HG03103 (cell line): ENCODE data around the gene CCT8.
"Not testable (repeated sequence)": the region's sequence is repeated elsewhere in the genome, so short reads cannot be mapped to it uniquely, and the experiment has no call there.

Experiments
- ATAC-seq: cut with Tn5 transposase; IDR thresholded peaks from one replicate; pipeline ENCODE4 v1.9.1; 2021; ENCODE audit warnings: low read depth; ENCODE audit not compliant: unreplicated experiment

The CCT8 gene

DNA sequence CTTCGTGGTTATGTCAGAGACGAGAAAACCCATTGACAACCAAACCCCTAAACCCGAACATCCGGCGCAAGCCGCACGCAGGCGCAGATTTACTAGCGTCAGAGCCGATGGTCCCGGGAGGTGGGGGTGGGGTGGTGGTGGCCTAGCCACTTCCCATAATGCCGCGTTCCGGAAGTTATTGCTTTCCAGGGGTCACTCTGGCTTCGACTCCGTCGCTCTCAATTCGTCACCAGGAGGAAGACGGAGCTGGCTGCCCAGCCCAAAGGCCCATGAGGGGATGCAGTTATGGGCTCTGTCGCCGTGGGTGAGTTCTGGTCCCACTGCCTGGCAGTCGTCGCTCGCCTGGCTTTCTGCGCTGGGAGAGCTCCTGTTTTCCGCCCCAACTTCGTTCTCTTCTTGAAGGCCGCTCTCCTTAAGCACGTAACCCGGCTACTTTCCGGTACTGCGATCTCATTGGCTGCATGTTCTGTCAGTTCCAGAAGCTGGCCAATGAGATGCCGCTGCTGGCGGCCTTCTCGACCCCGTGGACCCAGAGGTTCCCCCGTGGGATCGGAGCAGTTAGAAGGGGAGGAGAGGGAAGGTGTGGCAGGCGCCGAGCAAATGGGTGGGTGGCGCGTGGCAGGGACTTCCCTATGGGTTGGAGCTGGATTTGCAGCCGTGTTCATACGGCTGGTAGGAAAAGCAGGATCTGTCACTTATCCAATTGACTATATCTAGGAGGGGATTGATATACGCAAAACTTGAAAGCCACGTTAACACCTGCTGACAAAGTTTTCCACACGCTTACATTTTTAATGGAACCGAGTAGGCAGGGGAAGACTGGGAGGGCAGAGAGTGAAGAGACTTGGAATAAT lies 48.7 kb downstream of the CCT8 start, which contains the start of gene USP16:
USP16 (plus strand) TSS at position 195 of the 854 bp plus-strand sequence. CDS start 3,246 bp downstream, outside the sequence.
- peak; percentile 96 for ATAC-seq

DNA sequence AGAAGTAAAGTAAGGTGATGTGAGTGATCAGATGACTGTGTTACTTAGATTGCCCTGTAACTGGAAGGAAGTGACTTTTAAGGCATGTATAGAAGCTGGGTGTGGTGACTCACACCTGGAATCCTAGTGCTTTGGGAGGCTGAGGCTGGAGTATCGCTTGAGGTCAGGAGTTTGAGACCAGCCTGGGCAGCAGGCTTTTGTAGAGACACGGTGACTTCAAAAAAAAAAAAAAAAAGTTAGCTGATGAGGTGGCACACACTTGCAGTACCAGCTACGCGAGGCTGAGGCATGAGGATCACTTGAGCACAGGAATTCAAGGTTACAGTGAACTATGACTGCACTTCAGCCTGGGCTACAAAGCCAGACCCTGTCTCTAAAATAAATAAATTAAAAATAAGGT lies 51.3 kb downstream of the CCT8 start:
- ATAC-seq, result no peak

DNA sequence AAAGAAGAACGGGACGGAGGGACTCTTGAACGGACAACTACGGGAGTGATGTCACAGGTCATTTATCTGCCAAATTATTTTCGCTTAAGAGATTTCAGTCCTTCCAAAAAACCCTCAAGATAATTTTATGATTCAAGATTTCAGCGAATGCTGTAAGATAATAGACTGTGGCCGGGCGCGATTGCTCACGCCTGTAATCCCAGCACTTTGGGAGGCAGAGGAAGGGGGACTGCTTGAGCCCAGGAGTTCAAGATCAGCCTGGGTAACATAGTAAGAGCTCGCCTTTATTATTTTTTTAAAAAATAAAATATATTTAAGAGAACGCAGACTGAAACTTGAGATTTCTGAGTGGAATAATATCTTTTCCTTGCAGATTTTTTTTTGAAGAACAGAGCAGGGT lies 54.9 kb downstream of the CCT8 start:
- ATAC-seq, result peak; percentile 5

DNA sequence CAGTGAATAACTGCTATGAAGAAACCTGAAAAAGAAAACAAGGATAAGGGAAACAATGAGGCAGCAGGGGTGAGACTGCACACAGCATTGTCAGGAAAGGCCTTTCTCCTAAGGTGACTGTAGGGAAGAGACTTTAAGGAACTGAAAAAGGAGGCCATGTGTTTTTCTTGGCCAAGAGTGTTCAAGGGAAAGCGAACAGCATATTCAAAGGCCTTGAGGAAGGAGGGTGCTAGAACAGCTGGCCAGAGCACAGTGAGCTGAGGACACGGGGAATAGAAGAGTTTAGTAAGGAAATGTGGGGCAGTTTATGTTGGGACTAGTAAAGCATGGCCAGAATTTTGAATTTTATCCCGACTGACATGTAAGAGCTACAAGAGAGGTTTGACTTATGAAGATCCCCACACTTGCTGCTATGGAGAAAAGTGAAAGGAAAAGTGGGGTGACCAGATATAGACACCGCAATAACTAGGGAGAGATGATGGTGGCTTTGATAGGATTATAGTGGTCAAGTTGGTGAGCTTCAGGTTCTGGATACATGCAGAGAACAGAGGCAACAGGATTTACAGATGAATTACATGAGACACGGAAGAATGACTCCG lies 55.7 kb downstream of the CCT8 start:
- ATAC-seq, result no peak

DNA sequence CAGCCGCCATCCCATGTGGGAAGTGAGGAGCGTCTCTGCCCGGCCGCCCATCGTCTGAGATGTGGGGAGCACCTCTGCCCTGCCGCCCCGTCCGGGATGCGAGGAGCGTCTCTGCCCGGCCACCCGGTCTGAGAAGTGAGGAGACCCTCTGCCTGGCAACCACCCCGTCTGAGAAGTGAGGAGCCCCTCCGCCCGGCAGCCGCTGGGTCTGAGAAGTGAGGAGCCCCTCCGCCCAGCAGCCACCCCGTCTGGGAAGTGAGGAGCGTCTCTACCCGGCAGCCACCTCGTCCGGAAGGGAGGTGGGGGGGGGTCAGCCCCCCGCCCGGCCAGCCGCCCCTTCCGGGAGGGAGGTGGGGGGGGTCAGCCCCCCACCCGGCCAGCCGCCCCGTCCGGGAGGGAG lies 62.2 kb downstream of the CCT8 start:
- ATAC-seq, result not testable (repeated sequence)

DNA sequence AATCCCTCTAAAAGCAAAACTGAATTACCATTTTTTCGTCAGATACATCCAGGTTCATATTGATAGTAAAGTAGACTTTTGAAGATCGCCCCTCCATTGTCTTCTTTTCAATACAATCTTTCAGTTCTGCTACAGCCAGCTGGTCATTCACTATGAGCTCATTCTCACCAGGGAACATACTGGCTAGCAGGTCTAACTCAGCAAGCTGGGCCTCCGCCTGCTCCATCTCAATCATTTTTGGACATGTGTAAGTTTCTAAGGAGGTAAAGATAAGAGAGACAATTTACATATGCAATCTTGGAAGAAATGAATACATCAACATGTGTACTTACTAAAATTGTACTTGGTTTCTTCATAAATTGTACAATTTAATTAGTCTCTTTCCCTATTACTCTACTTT lies 65.1 kb downstream of the CCT8 start:
- no peak for ATAC-seq

DNA sequence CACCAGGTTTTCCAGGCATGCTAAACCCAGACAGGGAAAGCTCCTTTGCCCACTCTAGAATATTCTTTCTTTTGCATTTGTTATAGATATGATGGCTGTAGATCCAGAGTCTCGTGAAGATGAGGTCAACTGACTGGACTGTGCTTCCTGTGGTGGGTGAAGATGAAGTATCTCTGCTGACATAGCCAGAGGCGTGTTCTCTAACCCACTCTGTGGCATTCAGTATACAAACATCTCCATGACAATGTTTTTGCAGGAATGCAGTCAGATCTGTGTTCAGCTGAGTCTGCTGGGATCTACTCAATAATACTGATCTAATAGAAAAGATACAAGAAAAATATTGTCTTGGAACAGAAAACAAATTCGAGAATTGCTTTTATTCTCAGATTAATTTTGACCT lies 65.6 kb downstream of the CCT8 start:
- ATAC-seq, result no peak

DNA sequence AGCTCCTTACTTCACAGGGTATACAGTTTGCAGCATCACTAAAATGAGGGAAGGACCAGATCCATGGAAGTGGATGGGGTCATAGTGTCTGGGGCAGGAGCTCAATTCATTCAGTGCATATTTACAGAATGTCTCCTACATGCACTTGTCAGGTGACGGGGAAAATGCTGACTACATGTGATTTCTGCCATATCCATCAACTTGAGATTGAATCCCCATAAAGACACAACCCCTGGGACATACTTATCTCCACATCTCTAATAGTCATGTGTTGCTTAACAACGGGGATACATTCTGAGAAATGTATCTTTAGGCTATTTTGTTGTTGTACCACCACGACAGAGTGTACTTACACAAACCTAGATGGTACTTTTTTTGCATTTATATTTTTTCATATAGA lies 66.3 kb downstream of the CCT8 start:
- no peak for ATAC-seq
